UCSD-AML1 (cell line): ENCODE results near the gene UBR1.
"Not testable (repeated sequence)": the region's sequence is repeated elsewhere in the genome, so short reads cannot be mapped to it uniquely, and the experiment has no call there.

Experiments used
- DNase-seq: peaks from one replicate; lab custom pipeline; 2025; ENCODE audit not compliant: unreplicated experiment; lab: John Stamatoyannopoulos, UW

Gene UBR1

GRCh38 chr15:42915654-42916315 lies 190.1 kb downstream of the UBR1 start:
- DNase-seq = no peak

DNA sequence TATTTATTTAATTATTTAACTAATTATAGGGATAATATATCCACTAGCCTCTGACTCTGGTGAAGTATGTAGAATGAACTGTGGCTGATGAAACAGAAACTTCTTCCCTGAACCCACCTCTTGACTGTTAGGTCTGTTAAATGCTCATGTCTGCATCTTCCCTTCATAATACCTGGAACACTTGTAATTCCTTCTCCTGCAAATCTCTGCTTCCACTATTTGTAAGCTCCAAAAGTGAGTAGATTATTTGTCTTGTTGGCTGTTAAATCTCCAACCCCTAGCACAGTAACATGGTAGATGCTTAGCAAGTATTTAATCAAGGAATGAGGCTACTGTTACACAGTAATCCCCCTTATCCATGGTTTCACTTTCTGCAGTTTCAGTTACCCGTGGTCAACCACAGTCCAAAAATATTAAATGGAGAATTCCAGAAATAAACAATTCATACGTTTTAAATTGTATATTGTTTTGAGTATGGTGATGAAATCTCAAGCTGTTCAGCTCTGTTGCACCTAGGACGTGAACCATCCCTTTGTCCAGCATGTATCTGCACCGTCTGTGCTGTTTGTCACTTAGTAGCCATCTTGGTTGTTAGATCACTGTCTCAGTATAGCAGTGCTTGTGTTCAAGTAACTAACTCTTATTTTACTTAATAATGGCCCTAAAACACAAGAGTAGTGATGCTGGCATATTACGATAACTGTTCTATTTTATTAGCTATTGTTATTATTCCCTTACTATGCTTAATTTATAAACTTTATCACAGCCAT lies 190.9 kb downstream of the UBR1 start:
- DNase-seq = no peak

DNA sequence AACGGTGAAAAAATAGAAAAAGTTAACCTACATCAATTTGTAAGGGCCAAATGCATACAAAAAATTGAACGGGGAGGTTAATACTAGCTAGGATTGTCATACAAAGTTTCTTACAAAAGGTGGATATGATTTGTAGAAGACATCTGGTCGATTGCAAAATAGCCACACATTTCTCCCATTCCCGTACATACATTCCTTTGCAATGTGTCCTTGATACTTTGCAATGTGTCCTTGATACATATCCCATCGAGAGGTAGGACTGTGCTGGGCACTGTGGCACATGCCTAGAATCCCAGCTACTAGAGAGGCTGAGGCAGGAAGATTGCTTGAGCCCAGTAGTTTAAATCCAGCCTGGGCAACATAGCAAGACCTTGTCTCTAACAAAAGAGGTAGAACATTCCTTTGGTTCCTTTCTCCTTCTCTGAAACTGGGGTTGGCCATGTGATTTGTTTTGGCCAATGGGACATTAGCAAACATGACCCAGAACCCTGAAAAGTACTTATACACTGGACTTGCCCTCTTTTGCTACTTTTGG lies 194.7 kb downstream of the UBR1 start:
- no peak for DNase-seq

GRCh38 chr15:42908538-42908937 lies 197.3 kb downstream of the UBR1 start:
- DNase-seq = no peak

DNA sequence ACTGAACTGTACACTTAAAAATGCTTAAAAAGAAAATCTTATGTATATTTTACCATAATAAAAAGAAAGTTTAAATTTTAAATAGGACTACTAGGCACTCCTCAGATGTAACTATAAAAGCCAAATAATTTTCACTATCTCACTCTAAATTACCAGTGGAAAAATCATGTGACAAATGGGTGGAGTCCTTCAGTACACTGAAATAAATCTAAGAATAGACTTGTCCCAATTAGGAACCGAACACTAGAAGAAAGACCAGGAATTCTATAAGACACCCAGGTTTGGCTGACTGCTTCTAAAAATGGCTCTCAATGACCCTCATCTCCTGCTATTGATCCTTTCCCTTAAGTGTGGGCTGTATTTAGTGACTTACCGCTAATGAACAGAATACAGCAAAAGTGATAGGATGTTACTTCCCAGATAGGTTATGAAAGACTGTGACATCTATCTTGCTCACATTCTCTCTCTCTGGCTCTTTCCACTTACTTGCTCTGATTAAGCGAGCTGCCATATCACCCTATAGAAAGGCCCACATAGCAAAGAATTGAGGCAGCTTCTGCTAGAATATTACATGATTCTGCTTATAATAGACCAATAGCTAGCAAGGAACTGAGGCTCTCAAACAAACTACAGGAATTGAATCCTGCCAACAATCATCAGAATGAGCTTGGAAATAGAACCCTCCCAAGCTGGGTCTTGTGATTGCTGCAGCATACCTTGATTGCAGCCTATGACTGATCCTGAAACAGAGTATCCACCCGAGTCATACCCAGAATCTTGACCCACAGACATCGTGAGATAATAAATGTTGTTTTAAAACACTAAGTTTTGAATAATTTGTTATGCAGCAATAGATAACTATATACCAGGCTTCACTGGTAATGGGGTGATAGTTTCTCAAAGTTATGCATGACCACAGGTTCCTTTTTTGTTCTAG lies 202.2 kb downstream of the UBR1 start:
- DNase-seq = no peak

GRCh38 chr15:42893911-42894310 lies 211.9 kb downstream of the UBR1 start:
- DNase-seq = not testable (repeated sequence)
